H1 (cell line): ENCODE measurements around the gene TOGARAM1. TPM values are rescaled to one million over a fixed set of nuclear protein-coding genes. Genes with fewer than 3 reads are reported as not detected.

Experiments
- CBX8 ChIP-seq: fragments of 300-800, 300-1000 bp; sonication (generic); IDR thresholded peaks from 2 replicates; pipeline ENCODE4 v1.7.1; 2016; ENCODE audit warnings: low read depth, low read length, borderline replicate concordance
- JUND ChIP-seq: IDR thresholded peaks from 2 replicates; pipeline ENCODE4 v1.6.1; 2011; ENCODE audit warnings: mild to moderate bottlenecking, improper control_type of control experiment, low read length
- KDM4A ChIP-seq: IDR thresholded peaks from one replicate; pipeline ENCODE4 v1.7.1; 2012; ENCODE audit warnings: low read depth, mild to moderate bottlenecking, moderate library complexity, low read length, inconsistent platforms; ENCODE audit not compliant: severe bottlenecking
- TAF1 ChIP-seq: IDR thresholded peaks from 2 replicates; pipeline ENCODE4 v1.6.1; 2011; ENCODE audit warnings: mild to moderate bottlenecking, low read depth, low read length
- TEAD4 ChIP-seq: IDR thresholded peaks from 2 replicates; pipeline ENCODE4 v1.6.1; 2012; ENCODE audit warnings: low read depth, low read length, inconsistent platforms, mixed read lengths
- polyA plus RNA-seq, 7 experiments: library from polyadenylated mRNA; depleted of rRNA in 3 of 7; stranded (reverse) in 5 of 7; unstranded in 2 of 7; fragments of >200 nt in 5 of 7; fragments of 200-250 nt in 2 of 7; gene quantifications; 1 replicate in 5 of 7; 2 replicates in 1 of 7; 4 replicates in 1 of 7; pipeline versions ENCODE4 v1.2.1 to v1.2.3, GENCODE V29; 2011 to 2013; ENCODE audit warnings: missing spikeins in 2 of 7, mixed read lengths in 2 of 7
- total RNA-seq: library from RNA; stranded (reverse); fragmentation: NEBNext Ultra II Directional; extraction: Animal tissue kit (Norgen Biotek cat#: 25700); gene quantifications from 2 replicates; pipeline ENCODE4 v1.2.1, GENCODE V29; 2021

TOGARAM1 gene
- total and polyA plus RNA-seq, 2 of the 8 experiments (the other 6 are each of a cell fraction or from before 2014, with no cell fraction given), result 2.5 to 6.8 TPM

DNA sequence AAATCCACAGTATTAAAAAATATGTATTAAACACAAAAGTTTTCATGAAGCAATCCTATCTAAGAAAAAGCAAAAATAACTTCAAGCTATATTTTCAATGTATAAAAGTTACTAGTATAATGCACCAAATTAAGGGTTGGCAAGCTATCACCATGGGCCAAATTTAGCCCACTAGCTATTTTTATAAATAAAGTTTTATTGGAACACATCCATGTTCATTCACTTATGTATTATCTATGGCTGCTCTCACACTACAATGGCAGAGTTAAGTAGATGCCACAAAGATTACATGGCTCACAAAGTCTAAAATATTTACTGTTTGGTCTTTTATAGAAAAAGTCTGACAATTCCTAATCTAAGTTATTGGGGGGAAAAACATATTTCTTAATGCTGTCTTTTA lies 17.9 kb upstream of the TOGARAM1 start (continued):
- TF ChIP-seq CBX8, result no peak
- no peak for TF ChIP-seq TAF1
- no peak for TF ChIP-seq JUND
- TF ChIP-seq KDM4A, result no peak
- TF ChIP-seq TEAD4, result no peak
